GM12873 (cell line): ENCODE results near the gene SUN1.

Experiments
- TF ChIP-seq, protein P1 (sequence below): IDR thresholded peaks from 2 replicates; pipeline ENCODE4 v1.5.1; 2012; ENCODE audit warnings: low read depth, mild to moderate bottlenecking, moderate library complexity, low read length, control low read depth; ENCODE audit not compliant: insufficient read depth; ENCODE audit errors: missing control alignments

Gene SUN1

DNA sequence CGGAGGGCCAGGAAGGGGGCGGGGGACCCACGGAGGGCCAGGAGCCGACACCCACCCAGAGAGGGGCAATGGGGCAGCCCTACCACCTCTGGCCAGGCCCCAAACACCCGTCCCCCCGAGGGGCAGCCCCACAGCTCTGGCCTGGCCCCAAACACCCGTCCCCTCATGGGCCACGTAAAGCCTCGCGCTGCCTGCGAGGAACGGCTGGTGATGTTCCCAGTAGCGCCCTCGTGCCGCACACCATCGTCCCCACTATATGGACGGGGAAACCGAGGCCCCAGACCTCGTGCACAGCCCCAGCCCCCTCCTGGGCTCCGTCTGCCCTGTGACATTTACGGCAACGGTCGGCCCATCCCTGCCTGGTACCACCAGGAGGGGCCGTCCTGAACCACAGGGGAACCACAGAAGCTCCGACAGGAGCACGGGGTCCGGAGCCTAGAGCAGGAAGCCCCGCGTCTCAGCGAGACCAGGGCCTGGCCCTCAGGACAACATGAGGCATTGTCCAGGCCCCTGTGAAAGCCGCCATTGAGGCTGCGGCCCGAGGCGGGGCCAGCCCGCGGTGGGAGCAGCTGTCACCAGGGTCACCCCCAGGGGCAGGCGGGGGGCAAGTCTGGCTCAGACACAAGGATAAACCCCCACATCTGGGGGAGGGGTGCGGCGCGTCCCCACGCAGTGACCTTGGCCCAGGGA is 79.7 kb downstream of the SUN1 start:
- TF ChIP-seq, protein P1, sequence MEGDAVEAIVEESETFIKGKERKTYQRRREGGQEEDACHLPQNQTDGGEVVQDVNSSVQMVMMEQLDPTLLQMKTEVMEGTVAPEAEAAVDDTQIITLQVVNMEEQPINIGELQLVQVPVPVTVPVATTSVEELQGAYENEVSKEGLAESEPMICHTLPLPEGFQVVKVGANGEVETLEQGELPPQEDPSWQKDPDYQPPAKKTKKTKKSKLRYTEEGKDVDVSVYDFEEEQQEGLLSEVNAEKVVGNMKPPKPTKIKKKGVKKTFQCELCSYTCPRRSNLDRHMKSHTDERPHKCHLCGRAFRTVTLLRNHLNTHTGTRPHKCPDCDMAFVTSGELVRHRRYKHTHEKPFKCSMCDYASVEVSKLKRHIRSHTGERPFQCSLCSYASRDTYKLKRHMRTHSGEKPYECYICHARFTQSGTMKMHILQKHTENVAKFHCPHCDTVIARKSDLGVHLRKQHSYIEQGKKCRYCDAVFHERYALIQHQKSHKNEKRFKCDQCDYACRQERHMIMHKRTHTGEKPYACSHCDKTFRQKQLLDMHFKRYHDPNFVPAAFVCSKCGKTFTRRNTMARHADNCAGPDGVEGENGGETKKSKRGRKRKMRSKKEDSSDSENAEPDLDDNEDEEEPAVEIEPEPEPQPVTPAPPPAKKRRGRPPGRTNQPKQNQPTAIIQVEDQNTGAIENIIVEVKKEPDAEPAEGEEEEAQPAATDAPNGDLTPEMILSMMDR: no peak

DNA sequence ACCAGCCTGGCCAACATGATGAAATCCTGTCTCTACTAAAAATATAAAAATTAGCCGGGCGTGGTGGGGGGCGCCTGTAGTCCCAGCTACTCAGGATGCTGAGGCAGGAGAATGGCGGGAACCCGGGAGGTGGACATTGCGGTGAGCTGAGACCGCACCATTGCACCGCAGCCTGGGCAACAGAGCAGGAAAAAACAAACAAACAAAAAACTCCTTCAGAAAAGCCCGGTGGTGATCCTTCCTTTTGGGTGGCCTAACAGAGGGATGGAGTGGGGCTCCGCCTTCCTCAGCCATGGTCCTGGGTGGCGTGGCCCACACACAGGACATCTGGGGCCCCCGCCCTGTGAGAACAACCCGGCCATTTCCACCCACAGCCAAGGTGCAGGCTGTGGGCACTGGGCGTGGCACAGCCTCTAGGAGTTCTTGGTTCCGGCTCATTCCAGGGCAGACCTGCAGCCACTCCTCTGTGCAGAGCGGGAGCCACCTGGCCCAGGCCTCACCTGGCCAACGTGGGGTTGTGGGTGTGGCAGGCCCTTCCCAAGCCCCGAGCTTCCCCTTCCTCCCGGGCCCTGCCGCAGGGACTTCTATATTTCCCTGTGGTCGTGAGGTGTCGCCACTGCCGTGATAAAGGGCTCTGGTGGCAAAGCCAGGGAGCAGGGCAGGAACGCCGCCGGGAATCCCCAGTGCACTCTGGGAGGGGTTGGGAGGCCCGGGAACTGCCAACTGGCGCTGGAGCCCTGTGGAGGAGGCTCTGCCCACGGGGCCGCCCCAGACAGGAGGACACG is 81.7 kb downstream of the SUN1 start:
- TF ChIP-seq, protein P1: no peak

DNA sequence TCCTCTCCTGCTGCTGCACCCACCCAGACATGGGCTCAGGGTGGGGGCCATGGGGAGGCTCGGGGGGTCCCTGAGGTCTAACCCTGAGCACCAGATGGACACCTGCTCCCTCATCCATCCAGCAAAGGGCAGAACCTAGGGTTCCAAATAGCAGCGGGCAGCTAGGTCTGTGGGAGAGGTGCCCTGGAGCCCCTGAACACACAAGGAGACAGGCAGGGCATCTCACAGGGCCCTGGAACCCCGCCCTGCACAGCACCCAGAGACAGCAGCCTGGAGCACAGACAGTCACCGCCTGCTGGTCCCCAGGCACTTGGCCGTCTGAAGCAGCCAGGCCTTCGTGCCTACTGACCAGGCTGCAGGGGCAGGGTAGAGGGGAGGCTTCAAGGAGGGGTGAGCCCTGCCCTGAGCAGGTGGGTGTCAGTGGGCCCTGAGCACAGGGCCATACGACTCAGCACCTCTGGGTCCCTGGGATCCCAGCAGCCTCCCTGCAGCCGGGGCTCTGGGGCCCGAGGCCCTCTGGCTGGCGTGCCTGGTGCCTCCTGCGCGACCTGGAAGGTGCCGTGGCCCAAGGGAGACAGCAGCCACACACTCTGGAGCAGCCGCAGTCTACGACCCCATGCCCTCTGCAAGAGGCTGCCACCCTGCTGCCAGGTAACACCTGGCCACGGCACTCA is 82.4 kb downstream of the SUN1 start:
- TF ChIP-seq, protein P1: no peak

DNA sequence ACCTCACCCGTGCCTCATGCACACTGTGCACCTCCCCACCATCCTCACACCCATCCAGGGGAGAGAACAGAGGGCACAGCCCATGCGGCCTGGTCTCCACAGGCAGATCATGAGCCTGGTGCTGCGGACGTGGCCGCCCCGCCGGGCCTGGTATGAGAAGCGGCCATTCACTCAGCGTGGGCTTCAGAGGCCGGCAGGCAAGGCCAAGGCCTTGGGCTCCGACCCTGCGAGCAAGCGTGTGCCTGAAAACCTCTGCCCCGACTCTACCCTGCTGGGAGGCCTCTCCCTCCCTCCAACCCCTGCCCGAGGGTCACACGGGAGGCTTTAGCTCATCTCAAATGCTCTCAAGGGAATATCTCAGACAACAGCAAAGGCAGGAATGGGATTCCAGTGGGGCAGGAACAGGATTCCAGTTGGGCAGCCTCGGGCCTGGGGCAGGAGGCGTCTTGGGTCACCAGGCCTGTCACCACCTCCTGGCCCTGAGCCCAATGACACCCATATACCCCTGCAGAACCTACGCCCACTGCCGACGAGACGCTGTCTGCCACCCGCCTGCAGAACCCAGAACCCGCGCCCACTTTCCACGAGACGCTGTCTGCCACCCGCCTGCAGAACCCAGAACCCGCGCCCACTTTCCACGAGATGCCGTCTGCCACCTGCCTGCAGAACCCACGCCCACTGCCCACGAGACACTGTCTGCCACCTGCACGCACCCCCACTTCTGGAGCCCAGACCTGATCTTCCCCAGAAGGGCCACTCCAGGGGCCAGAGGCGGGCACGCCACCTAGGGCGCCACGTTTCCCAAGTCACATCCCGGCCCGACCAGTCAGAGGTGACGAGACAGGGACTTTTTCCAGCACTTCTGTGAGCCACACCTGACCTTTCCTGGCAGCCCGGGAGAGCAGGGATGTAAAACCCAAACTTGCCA is 83.3 kb downstream of the SUN1 start:
- TF ChIP-seq, protein P1: no peak

DNA sequence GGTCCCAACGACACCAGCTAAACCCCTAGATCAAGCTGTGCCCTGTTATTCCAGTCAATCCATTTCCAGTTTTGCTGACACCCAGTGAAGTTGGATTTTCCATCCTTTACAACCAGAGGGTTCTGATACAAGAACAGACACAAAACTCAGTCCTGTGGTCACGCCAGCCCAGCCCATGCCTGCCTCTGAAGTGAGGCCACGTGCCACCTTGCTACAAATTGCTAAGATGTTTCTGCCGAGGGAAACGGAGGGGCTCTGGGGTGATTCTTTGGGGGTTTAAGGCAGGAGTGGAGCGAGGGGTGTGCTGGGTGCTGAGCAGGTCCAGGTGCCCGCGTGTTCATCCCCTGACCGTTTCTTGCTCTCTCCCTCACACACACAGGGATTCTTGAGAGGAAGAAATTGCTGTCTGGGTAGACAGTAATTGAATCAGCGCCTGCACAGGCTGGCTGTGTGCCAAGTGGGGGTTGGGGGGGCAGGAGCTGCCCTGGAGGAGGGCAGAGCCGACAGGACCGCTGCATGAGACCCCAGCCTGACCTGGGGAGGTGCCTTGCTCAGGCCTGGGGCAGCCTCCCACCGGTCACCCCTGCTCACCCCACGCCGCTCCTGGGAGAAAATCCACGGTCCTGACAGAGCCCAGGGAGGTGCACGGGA is 84.1 kb downstream of the SUN1 start:
- TF ChIP-seq, protein P1: no peak

DNA sequence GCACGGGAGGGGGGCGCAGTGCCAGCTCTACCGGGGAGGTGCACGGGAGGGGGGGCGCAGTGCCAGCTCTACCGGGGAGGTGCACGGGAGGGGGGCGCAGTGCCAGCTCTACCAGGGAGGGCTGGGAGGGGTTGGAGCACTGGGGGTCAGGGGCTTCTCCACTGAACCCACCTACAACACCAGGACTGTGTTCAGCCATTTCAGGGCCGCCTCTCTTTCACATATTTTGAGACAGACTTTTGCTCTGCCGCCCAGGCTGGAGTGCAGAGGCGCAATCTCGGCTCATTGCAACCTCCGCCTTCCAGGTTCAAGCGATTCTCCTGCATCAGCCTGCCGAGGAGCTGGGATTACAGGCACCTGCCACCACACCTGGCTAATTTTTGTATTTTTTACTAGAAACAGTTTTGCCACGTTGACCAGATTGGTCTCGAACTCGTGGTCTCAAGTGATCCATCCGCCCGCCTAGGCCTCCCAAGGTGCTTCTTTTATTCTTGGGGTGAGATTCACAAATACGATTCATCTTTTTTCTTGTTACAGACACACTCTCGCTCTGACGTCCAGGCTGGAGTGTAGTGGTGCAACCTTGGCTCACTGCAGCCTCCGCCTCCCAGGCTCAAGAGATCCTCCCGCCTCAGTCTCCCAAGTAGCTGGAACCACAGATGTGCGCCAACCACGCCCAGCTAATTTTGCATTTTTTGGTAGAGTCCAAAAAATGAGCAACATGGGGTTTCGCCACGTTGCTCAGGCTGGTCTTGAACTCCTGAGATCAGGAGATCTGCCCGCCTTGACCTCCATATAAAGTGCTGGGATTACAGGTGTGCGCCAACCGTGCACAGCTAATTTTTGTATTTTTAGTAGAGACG is 85.2 kb downstream of the SUN1 start:
- TF ChIP-seq, protein P1: no peak
